GM23338 (cell line): ENCODE measurements around the gene MRPL44. TPM values are rescaled to one million over a fixed set of nuclear protein-coding genes. Genes with fewer than 3 reads are reported as not detected.

Experiments
- ATAC-seq: fragments of 200-7000 bp; cut with Tn5 transposase; 3 replicates; pipeline ENCODE4 v1.9.1; 2020
- DNase-seq: peaks from one replicate; pipeline ENCODE4 v3.0.0-alpha.2; 2015; ENCODE audit warnings: low spot score
- H2AFZ ChIP-seq: fragments of 200-600 bp; sonication (generic); 2 replicates; pipeline ENCODE4 v1.8.0; 2016; ENCODE audit warnings: antibody characterized with exemption, mild to moderate bottlenecking, moderate library complexity
- H3F3A ChIP-seq: fragments of 200-600 bp; sonication (generic); replicated peaks from 2 replicates; pipeline ENCODE4 v1.8.0; 2017; ENCODE audit warnings: antibody characterized with exemption, mixed run types, low read depth
- H3K27ac ChIP-seq: fragments of 200-600 bp; sonication (generic); 2 replicates; pipeline ENCODE4 v1.6.1; 2016; ENCODE audit warnings: low read depth
- H3K27me3 ChIP-seq: fragments of 200-600 bp; sonication (generic); 2 replicates; pipeline ENCODE4 v1.8.0; 2016; ENCODE audit warnings: mild to moderate bottlenecking, mixed run types, moderate library complexity; ENCODE audit not compliant: insufficient read depth
- H3K36me3 ChIP-seq: fragments of 200-600 bp; sonication (generic); 2 replicates; pipeline ENCODE4 v1.8.0; 2016; ENCODE audit warnings: mild to moderate bottlenecking; ENCODE audit not compliant: insufficient read depth
- H3K4me1 ChIP-seq: fragments of 200-600 bp; sonication (generic); 2 replicates; pipeline ENCODE4 v1.8.0; 2016; ENCODE audit warnings: mild to moderate bottlenecking, moderate library complexity; ENCODE audit not compliant: insufficient read depth
- H3K4me2 ChIP-seq: fragments of 200-600 bp; sonication (generic); 2 replicates; pipeline ENCODE4 v1.7.1; 2017; ENCODE audit warnings: mixed run types
- H3K4me3 ChIP-seq: fragments of 200-600 bp; sonication (generic); 2 replicates; pipeline ENCODE4 v1.6.1; 2016; ENCODE audit warnings: mixed run types
- H3K79me2 ChIP-seq: fragments of 200-600 bp; sonication (generic); replicated peaks from 2 replicates; pipeline ENCODE4 v1.8.0; 2017; ENCODE audit warnings: mild to moderate bottlenecking; ENCODE audit not compliant: insufficient read depth
- H3K9me2 ChIP-seq: fragments of 200-600 bp; sonication (generic); 2 replicates; pipeline ENCODE4 v1.8.0; 2017; ENCODE audit not compliant: insufficient read depth
- H4K20me1 ChIP-seq: fragments of 200-600 bp; sonication (generic); replicated peaks from 2 replicates; pipeline ENCODE4 v1.8.0; 2017; ENCODE audit warnings: mild to moderate bottlenecking; ENCODE audit not compliant: insufficient read depth
- H3K27ac Mint-ChIP-seq: 2 replicates; pipeline ENCODE4 v1.8.0; 2020; ENCODE audit warnings: inconsistent platforms, mild to moderate bottlenecking, moderate library complexity, mixed read lengths
- H3K27me3 Mint-ChIP-seq: 3 replicates; pipeline ENCODE4 v1.8.0; 2022; ENCODE audit warnings: low read depth, mild to moderate bottlenecking, moderate library complexity, mixed read lengths, inconsistent platforms; ENCODE audit not compliant: insufficient read depth, poor library complexity
- H3K36me3 Mint-ChIP-seq: 3 replicates; pipeline ENCODE4 v1.8.0; 2021; ENCODE audit warnings: low read depth, mild to moderate bottlenecking, inconsistent platforms, moderate library complexity, mixed read lengths
- H3K4me1 Mint-ChIP-seq: 3 replicates; pipeline ENCODE4 v1.8.0; 2020; ENCODE audit warnings: mild to moderate bottlenecking, inconsistent platforms, mixed read lengths
- H3K4me3 Mint-ChIP-seq: 3 replicates; pipeline ENCODE4 v1.8.0; 2021; ENCODE audit warnings: moderate library complexity, mild to moderate bottlenecking, inconsistent platforms, mixed read lengths
- H3K9me3 Mint-ChIP-seq: 3 replicates; pipeline ENCODE4 v1.8.0; 2020; ENCODE audit warnings: moderate library complexity, mild to moderate bottlenecking, inconsistent platforms, mixed read lengths
- CREB1 ChIP-seq: fragments of 250-450 bp; sonication (Bioruptor Pico); IDR thresholded peaks from 2 replicates; pipeline ENCODE4 v1.5.0; 2020; ENCODE audit warnings: low read depth, mild to moderate bottlenecking, moderate library complexity
- EZH2 ChIP-seq: fragments of 200-600 bp; sonication (generic); IDR thresholded peaks from one replicate; pipeline ENCODE4 v1.8.0; 2017; ENCODE audit warnings: antibody characterized with exemption, mild to moderate bottlenecking, low read depth; ENCODE audit not compliant: unreplicated experiment
- EZH2phosphoT487 ChIP-seq: fragments of 200-600 bp; sonication (generic); IDR thresholded peaks from one replicate; pipeline ENCODE4 v1.8.1; 2018; ENCODE audit warnings: antibody characterized with exemption; ENCODE audit not compliant: unreplicated experiment
- JUNB ChIP-seq: IDR thresholded peaks from one replicate; pipeline ENCODE4 v1.6.1; 2016; ENCODE audit warnings: antibody characterized with exemption; ENCODE audit not compliant: unreplicated experiment
- NANOG ChIP-seq: IDR thresholded peaks from 2 replicates; pipeline ENCODE4 v1.6.1; 2016; ENCODE audit warnings: antibody characterized with exemption, borderline replicate concordance
- POLR2AphosphoS5 ChIP-seq: IDR thresholded peaks from 2 replicates; pipeline ENCODE4 v1.6.1; 2016; ENCODE audit warnings: antibody characterized with exemption, low read depth
- STAT1 ChIP-seq: IDR thresholded peaks from one replicate; pipeline ENCODE4 v1.6.1; 2016; ENCODE audit warnings: antibody characterized with exemption; ENCODE audit not compliant: unreplicated experiment
- ZNF114 ChIP-seq: fragments of 250-450 bp; sonication (Bioruptor Pico); IDR thresholded peaks from 2 replicates; pipeline ENCODE4 v1.5.0; 2020; ENCODE audit warnings: mild to moderate bottlenecking, moderate library complexity
- ZNF331 ChIP-seq: fragments of 250-450 bp; sonication (Bioruptor Pico); IDR thresholded peaks from 2 replicates; pipeline ENCODE4 v1.5.0; 2020; ENCODE audit warnings: low read depth, mild to moderate bottlenecking, moderate library complexity
- polyA plus RNA-seq: library from polyadenylated mRNA; unstranded; fragments of >200 nt; fragmentation: Nextera tagmentation; extraction: Ambion mirVana; gene quantifications from 2 replicates; pipeline ENCODE4 v1.2.1, GENCODE V29; 2016
- total RNA-seq: library from RNA; depleted of rRNA; stranded (reverse); fragments of >200 nt; shearing (Covaris generic); gene quantifications from 2 replicates; pipeline ENCODE4 v1.2.3, GENCODE V29; 2014
- TF ChIP-seq, protein P1 (sequence below): fragments of 250-450 bp; sonication (Bioruptor Pico); IDR thresholded peaks from 2 replicates; pipeline ENCODE4 v1.5.0; 2020; ENCODE audit warnings: mild to moderate bottlenecking, moderate library complexity
- TF ChIP-seq, protein P2 (sequence below): IDR thresholded peaks from 2 replicates; pipeline ENCODE4 v1.6.1; 2016; ENCODE audit warnings: antibody characterized with exemption
- TF ChIP-seq, protein P3 (sequence below): IDR thresholded peaks from one replicate; pipeline ENCODE4 v1.6.1; 2018; ENCODE audit warnings: antibody characterized with exemption; ENCODE audit not compliant: unreplicated experiment
- TF ChIP-seq, protein P4 (sequence below), 2 experiments: fragments of 200-600 bp in 1 of 2; sonication (generic) in 1 of 2; conservative IDR thresholded peaks; 2 replicates each; pipeline versions ENCODE4 v1.5.1 to v1.6.1; 2016 to 2017; ENCODE audit warnings: antibody characterized with exemption in 2 of 2, low read depth in 2 of 2, mild to moderate bottlenecking in 2 of 2, moderate library complexity in 1 of 2

MRPL44 gene
- total and polyA plus RNA-seq, 2 experiments from 2014 or later: 38.4 to 55.8 TPM

DNA sequence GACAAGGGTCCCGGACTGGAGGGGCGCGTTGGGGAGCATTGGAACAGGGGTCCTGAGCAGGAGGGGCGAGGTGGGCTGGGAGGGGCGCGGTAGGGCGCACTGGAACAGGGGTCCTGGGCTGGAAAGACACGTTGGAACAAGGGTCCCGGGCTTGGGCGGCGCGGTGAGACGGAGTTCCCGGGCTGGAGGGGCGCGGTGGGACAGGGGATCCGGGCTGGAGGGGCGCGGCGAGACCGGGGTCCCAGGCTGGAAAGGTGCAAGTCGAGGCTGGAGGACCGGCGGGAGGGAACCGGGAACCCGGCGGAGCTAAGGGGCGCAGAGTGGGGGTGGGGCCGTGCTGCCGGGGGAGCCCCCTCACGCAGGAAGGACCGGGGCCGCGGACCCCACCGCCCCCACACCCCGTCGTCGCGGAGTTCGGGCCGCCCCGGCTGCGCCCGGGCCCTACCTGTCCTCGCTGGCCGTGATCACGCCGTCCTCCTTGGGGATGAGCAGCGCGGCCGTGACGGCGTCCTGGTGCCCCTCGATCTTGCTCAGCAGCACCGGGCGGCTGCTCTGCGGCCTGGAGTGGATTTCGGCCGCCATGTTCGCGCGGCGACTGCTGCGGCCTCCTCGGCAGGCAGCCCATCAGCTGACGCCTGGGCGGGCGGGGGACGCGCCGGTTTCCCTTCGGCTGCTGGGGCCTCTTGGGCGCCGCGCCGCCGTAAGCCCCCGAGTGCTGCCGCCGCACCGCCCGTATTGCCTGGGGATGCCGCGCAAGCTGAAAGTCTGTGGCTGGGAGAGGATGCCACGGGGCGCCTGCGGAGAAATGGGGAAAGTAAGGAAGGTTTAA is 12.3 kb upstream of the MRPL44 start, which contains the start of gene WDFY1:
Gene WDFY1 (minus strand): TSS at position 633 of the 829 bp plus-strand sequence. CDS start 51 bp downstream, at position 582.
- H3K4me3 Mint-ChIP-seq: peak within 1 kb of the TSS; percentile 96
- Histone ChIP-seq H3K27me3 (no peaks in the 10 kb centered on the region), H3K79me2 (peaks cover 56% of the 10 kb centered on the region), H2AFZ (peak within 1 kb of the TSS; percentile 67), H3K4me2 (peak within 1 kb of the TSS; percentile 98), H3K9me2 (no peaks in the 10 kb centered on the region), H3F3A (no peaks in the 10 kb centered on the region), H4K20me1 (peaks cover 10% of the 10 kb centered on the region; the same call in 1 of the 2 replicates), H3K36me3 (no peaks in the 10 kb centered on the region), H3K4me1 (peaks cover 49% of the 10 kb centered on the region), H3K27ac (peak within 1 kb of the TSS; percentile 81), H3K4me3 (peak within 1 kb of the TSS; percentile 95)
- TF ChIP-seq, protein P1, sequence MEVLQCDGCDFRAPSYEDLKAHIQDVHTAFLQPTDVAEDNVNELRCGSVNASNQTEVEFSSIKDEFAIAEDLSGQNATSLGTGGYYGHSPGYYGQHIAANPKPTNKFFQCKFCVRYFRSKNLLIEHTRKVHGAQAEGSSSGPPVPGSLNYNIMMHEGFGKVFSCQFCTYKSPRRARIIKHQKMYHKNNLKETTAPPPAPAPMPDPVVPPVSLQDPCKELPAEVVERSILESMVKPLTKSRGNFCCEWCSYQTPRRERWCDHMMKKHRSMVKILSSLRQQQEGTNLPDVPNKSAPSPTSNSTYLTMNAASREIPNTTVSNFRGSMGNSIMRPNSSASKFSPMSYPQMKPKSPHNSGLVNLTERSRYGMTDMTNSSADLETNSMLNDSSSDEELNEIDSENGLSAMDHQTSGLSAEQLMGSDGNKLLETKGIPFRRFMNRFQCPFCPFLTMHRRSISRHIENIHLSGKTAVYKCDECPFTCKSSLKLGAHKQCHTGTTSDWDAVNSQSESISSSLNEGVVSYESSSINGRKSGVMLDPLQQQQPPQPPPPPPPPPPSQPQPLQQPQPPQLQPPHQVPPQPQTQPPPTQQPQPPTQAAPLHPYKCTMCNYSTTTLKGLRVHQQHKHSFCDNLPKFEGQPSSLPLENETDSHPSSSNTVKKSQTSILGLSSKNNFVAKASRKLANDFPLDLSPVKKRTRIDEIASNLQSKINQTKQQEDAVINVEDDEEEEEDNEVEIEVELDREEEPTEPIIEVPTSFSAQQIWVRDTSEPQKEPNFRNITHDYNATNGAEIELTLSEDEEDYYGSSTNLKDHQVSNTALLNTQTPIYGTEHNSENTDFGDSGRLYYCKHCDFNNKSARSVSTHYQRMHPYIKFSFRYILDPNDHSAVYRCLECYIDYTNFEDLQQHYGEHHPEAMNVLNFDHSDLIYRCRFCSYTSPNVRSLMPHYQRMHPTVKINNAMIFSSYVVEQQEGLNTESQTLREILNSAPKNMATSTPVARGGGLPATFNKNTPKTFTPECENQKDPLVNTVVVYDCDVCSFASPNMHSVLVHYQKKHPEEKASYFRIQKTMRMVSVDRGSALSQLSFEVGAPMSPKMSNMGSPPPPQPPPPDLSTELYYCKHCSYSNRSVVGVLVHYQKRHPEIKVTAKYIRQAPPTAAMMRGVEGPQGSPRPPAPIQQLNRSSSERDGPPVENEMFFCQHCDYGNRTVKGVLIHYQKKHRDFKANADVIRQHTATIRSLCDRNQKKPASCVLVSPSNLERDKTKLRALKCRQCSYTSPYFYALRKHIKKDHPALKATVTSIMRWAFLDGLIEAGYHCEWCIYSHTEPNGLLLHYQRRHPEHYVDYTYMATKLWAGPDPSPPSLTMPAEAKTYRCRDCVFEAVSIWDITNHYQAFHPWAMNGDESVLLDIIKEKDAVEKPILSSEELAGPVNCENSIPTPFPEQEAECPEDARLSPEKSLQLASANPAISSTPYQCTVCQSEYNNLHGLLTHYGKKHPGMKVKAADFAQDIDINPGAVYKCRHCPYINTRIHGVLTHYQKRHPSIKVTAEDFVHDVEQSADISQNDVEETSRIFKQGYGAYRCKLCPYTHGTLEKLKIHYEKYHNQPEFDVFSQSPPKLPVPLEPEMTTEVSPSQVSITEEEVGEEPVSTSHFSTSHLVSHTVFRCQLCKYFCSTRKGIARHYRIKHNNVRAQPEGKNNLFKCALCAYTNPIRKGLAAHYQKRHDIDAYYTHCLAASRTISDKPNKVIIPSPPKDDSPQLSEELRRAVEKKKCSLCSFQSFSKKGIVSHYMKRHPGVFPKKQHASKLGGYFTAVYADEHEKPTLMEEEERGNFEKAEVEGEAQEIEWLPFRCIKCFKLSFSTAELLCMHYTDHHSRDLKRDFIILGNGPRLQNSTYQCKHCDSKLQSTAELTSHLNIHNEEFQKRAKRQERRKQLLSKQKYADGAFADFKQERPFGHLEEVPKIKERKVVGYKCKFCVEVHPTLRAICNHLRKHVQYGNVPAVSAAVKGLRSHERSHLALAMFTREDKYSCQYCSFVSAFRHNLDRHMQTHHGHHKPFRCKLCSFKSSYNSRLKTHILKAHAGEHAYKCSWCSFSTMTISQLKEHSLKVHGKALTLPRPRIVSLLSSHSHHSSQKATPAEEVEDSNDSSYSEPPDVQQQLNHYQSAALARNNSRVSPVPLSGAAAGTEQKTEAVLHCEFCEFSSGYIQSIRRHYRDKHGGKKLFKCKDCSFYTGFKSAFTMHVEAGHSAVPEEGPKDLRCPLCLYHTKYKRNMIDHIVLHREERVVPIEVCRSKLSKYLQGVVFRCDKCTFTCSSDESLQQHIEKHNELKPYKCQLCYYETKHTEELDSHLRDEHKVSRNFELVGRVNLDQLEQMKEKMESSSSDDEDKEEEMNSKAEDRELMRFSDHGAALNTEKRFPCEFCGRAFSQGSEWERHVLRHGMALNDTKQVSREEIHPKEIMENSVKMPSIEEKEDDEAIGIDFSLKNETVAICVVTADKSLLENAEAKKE: no peak
- TF ChIP-seq NANOG (no peak), JUNB (no peak), EZH2 (no peak), ZNF331 (no peak), CREB1 (CRISPR knock-in tag) (peak; percentile 59), EZH2phosphoT487 (no peak), STAT1 (no peak), POLR2AphosphoS5 (peak; percentile 91), ZNF114 (CRISPR knock-in tag) (no peak)
- TF ChIP-seq, protein P2, sequence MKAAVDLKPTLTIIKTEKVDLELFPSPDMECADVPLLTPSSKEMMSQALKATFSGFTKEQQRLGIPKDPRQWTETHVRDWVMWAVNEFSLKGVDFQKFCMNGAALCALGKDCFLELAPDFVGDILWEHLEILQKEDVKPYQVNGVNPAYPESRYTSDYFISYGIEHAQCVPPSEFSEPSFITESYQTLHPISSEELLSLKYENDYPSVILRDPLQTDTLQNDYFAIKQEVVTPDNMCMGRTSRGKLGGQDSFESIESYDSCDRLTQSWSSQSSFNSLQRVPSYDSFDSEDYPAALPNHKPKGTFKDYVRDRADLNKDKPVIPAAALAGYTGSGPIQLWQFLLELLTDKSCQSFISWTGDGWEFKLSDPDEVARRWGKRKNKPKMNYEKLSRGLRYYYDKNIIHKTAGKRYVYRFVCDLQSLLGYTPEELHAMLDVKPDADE: 0 out of 2 replicates have a peak, but pooled peaks have one; percentile 1
- TF ChIP-seq, protein P3, sequence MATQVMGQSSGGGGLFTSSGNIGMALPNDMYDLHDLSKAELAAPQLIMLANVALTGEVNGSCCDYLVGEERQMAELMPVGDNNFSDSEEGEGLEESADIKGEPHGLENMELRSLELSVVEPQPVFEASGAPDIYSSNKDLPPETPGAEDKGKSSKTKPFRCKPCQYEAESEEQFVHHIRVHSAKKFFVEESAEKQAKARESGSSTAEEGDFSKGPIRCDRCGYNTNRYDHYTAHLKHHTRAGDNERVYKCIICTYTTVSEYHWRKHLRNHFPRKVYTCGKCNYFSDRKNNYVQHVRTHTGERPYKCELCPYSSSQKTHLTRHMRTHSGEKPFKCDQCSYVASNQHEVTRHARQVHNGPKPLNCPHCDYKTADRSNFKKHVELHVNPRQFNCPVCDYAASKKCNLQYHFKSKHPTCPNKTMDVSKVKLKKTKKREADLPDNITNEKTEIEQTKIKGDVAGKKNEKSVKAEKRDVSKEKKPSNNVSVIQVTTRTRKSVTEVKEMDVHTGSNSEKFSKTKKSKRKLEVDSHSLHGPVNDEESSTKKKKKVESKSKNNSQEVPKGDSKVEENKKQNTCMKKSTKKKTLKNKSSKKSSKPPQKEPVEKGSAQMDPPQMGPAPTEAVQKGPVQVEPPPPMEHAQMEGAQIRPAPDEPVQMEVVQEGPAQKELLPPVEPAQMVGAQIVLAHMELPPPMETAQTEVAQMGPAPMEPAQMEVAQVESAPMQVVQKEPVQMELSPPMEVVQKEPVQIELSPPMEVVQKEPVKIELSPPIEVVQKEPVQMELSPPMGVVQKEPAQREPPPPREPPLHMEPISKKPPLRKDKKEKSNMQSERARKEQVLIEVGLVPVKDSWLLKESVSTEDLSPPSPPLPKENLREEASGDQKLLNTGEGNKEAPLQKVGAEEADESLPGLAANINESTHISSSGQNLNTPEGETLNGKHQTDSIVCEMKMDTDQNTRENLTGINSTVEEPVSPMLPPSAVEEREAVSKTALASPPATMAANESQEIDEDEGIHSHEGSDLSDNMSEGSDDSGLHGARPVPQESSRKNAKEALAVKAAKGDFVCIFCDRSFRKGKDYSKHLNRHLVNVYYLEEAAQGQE: peak; percentile 19
- TF ChIP-seq, protein P4, sequence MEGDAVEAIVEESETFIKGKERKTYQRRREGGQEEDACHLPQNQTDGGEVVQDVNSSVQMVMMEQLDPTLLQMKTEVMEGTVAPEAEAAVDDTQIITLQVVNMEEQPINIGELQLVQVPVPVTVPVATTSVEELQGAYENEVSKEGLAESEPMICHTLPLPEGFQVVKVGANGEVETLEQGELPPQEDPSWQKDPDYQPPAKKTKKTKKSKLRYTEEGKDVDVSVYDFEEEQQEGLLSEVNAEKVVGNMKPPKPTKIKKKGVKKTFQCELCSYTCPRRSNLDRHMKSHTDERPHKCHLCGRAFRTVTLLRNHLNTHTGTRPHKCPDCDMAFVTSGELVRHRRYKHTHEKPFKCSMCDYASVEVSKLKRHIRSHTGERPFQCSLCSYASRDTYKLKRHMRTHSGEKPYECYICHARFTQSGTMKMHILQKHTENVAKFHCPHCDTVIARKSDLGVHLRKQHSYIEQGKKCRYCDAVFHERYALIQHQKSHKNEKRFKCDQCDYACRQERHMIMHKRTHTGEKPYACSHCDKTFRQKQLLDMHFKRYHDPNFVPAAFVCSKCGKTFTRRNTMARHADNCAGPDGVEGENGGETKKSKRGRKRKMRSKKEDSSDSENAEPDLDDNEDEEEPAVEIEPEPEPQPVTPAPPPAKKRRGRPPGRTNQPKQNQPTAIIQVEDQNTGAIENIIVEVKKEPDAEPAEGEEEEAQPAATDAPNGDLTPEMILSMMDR (conservative IDR thresholded peaks at IDR 0.05; ENCODE audit: low read depth in 2 of 2): no peak
- H3K36me3 Mint-ChIP-seq: peaks cover 15% of the 10 kb centered on the region
- H3K9me3 Mint-ChIP-seq: peaks cover 3% of the 10 kb centered on the region; the same call in 1 of the 3 replicates
- peaks cover 40% of the 10 kb centered on the region for H3K4me1 Mint-ChIP-seq
- peaks cover 9% of the 10 kb centered on the region for H3K27me3 Mint-ChIP-seq
- ATAC-seq: peak; percentile 86
- peak within 1 kb of the TSS; percentile 92 for H3K27ac Mint-ChIP-seq
- peak; percentile 92 for DNase-seq
